Mammary epithelial cell (primary cell): ENCODE data around the gene KRTAP3-3.

ENCODE experiments used
- CTCF ChIP-seq, 2 donors: IDR thresholded peaks in 1 of 2; conservative IDR thresholded peaks in 1 of 2; 2 replicates each; pipeline ENCODE4 v1.5.1; 2011 to 2012; ENCODE audit warnings: inconsistent platforms in 2 of 2, low read length in 2 of 2, mild to moderate bottlenecking in 2 of 2, control low read depth in 1 of 2, low read depth in 1 of 2; ENCODE audit not compliant: insufficient read depth in 1 of 2; ENCODE audit errors: extremely low read depth in 1 of 2
- EZH2 ChIP-seq: IDR thresholded peaks from 2 replicates; pipeline ENCODE4 v1.6.1; 2012; ENCODE audit warnings: low read length, inconsistent platforms, borderline replicate concordance

GRCh38 chr17:41037853-41038350, 43.9 kb upstream of the KRTAP3-3 start:
- TF ChIP-seq CTCF (conservative IDR thresholded peaks at IDR 0.05 in 1 of 2, IDR thresholded peaks at IDR 0.05 in 1 of 2; ENCODE audit: extremely low read depth in 1 of 2, insufficient read depth in 1 of 2, low read depth in 1 of 2, low read length in 2 of 2) (no peak), EZH2 (no peak)
